B cell (primary cell): ENCODE measurements around the gene SLC41A3. TPM values are rescaled to one million over a fixed set of nuclear protein-coding genes. Genes with fewer than 3 reads are reported as not detected.

Source experiments
- ATAC-seq: fragments of 200-7000 bp; cut with Tn5 transposase; one replicate; pipeline ENCODE4 v1.10.0; 2021; ENCODE audit warnings: low read depth, mild to moderate bottlenecking, moderate number of reproducible peaks, moderate library complexity
- CTCF ChIA-PET: fragments of 350-600 bp; sonication (Branson Sonifier 250); formaldehyde crosslinking; loops from one replicate; lab custom pipeline; 2021; ENCODE audit warnings: antibody characterized with exemption, inconsistent platforms; lab: Charles Lee
- POLR2A ChIA-PET: fragments of 350-600 bp; sonication (Branson Sonifier 250); formaldehyde crosslinking; loops from one replicate; lab custom pipeline; 2021; ENCODE audit warnings: antibody characterized with exemption; lab: Charles Lee
- DNase-seq: peaks from one replicate; pipeline ENCODE4 v3.0.0; 2013
- H2AFZ ChIP-seq: 2 replicates; pipeline ENCODE4 v1.6.1; 2012; ENCODE audit warnings: mild to moderate bottlenecking, low read depth, low read length; ENCODE audit not compliant: insufficient read depth, poor library complexity, severe bottlenecking
- H3K27ac ChIP-seq, 2 donors: 1 replicate in 1 of 2; 2 replicates in 1 of 2; pipeline ENCODE4 v1.5.1; 2012 to 2013; ENCODE audit warnings: low read length in 2 of 2, mild to moderate bottlenecking in 2 of 2, moderate library complexity in 1 of 2
- H3K27me3 ChIP-seq, 4 experiments: fragments of 200-600 bp in 1 of 4; sonication (generic) in 1 of 4; replicated peaks in 1 of 4; 1 replicate in 2 of 4; 2 replicates in 2 of 4; pipeline versions ENCODE4 v1.6.1 to v1.7.0; 2013 to 2016; ENCODE audit warnings: low read length in 3 of 4, mild to moderate bottlenecking in 2 of 4, mixed read lengths in 1 of 4, moderate library complexity in 1 of 4; ENCODE audit not compliant: insufficient read depth in 4 of 4, control insufficient read depth in 3 of 4; ENCODE audit errors: control extremely low read depth in 1 of 4
- H3K36me3 ChIP-seq, 2 experiments: replicated peaks in 1 of 2; 1 replicate in 1 of 2; 2 replicates in 1 of 2; pipeline versions ENCODE4 v1.6.1 to v1.7.1; 2013; ENCODE audit warnings: low read length in 1 of 2; ENCODE audit not compliant: insufficient read depth in 2 of 2, control insufficient read depth in 1 of 2; ENCODE audit errors: control extremely low read depth in 1 of 2, extremely low read depth in 1 of 2
- H3K4me1 ChIP-seq, 2 donors: fragments of 200-600 bp in 1 of 2; sonication (generic) in 1 of 2; 1 replicate in 1 of 2; 2 replicates in 1 of 2; pipeline versions ENCODE4 v1.5.1 to v1.6.1; 2013 to 2017; ENCODE audit warnings: low read length in 2 of 2; ENCODE audit not compliant: control insufficient read depth in 2 of 2, insufficient read depth in 2 of 2
- H3K4me2 ChIP-seq: replicated peaks from 2 replicates; pipeline ENCODE3; 2012; ENCODE audit warnings: mild to moderate bottlenecking, low read depth, low read length; ENCODE audit not compliant: poor library complexity, severe bottlenecking
- H3K4me3 ChIP-seq, 5 experiments: fragments of 200-600 bp in 1 of 5; sonication (generic) in 1 of 5; 1 replicate in 3 of 5; 2 replicates in 2 of 5; pipeline versions ENCODE4 v1.5.1 to v1.7.0; 2011 to 2016; ENCODE audit warnings: low read length in 4 of 5, mild to moderate bottlenecking in 4 of 5, low read depth in 2 of 5, control low read depth in 1 of 5, moderate library complexity in 1 of 5; ENCODE audit not compliant: insufficient read depth in 1 of 5; ENCODE audit errors: control extremely low read depth in 1 of 5, extremely low read depth in 1 of 5
- H3K79me2 ChIP-seq: fragments of 200-600 bp; sonication (generic); one replicate; pipeline ENCODE4 v1.6.0; 2016; ENCODE audit warnings: low read length; ENCODE audit not compliant: control insufficient read depth, insufficient read depth
- H3K9ac ChIP-seq: fragments of 200-600 bp; sonication (generic); 2 replicates; pipeline ENCODE4 v1.6.1; 2017; ENCODE audit warnings: mild to moderate bottlenecking, low read length, moderate library complexity
- H3K9me3 ChIP-seq, 3 donors: one replicate each; pipeline versions ENCODE4 v1.6.1 to v1.7.1; 2013; ENCODE audit warnings: low read length in 2 of 3; ENCODE audit not compliant: control insufficient read depth in 2 of 3, insufficient read depth in 1 of 3; ENCODE audit errors: control extremely low read depth in 1 of 3
- H4K20me1 ChIP-seq: 2 replicates; pipeline ENCODE4 v1.6.0; 2012; ENCODE audit warnings: mild to moderate bottlenecking, low read length; ENCODE audit not compliant: insufficient read depth, control insufficient read depth, poor library complexity, severe bottlenecking
- H3K27ac Mint-ChIP-seq: one replicate; pipeline ENCODE4 v1.8.0; 2021; ENCODE audit warnings: mixed read lengths
- H3K27me3 Mint-ChIP-seq: one replicate; pipeline ENCODE4 v1.8.0; 2021; ENCODE audit warnings: mixed read lengths
- H3K4me1 Mint-ChIP-seq: one replicate; pipeline ENCODE4 v1.8.0; 2021; ENCODE audit warnings: mixed read lengths
- H3K4me3 Mint-ChIP-seq: one replicate; pipeline ENCODE4 v1.8.0; 2021; ENCODE audit warnings: mixed read lengths
- H3K9me3 Mint-ChIP-seq: one replicate; pipeline ENCODE4 v1.8.0; 2022; ENCODE audit warnings: mixed read lengths; ENCODE audit not compliant: insufficient read depth
- EZH2 ChIP-seq: IDR thresholded peaks from 2 replicates; pipeline ENCODE4 v1.6.1; 2012; ENCODE audit warnings: borderline replicate concordance, low read depth, mild to moderate bottlenecking, moderate library complexity, low read length; ENCODE audit not compliant: insufficient read depth, poor library complexity, severe bottlenecking
- WGBS: methylation state at CpG from one replicate; pipeline ENCODE4 v1.1.5; 2013; ENCODE audit warnings: missing lambda C conversion rate; ENCODE audit not compliant: insufficient coverage; 5-methylcytosine and 5-hydroxymethylcytosine counted together
- intact Hi-C: fragments of 100-400 bp; cut with micrococcal nuclease; formaldehyde crosslinking; loops from one replicate; pipeline ENCODE4 v1.10.0; 2022
- polyA plus RNA-seq: library from polyadenylated mRNA; depleted of rRNA; stranded (reverse); fragments of >200 nt; gene quantifications from 2 replicates; pipeline ENCODE4 v1.2.3, GENCODE V29; 2012
- total RNA-seq, 2 donors: library from RNA; stranded (reverse); fragments of 120-200 nt in 1 of 2; gene quantifications; 1 replicate in 1 of 2; 2 replicates in 1 of 2; pipeline versions ENCODE4 v1.2.3 to v1.2.4, GENCODE V29; 2013 to 2022
- TF ChIP-seq, protein P1 (sequence below): fragments of 200-600 bp; IDR thresholded peaks from one replicate; pipeline ENCODE4 v1.8.0; 2022; ENCODE audit warnings: antibody characterized with exemption, mild to moderate bottlenecking

Gene SLC41A3
- total and polyA plus RNA-seq, 2 donors (not counting 1 experiment from before 2014, with no cell fraction given), result 34.2 to 39.3 TPM

GRCh38 chr3:126102011-126102410, 18.1 kb upstream of the SLC41A3 start:
- no peaks in the 10 kb centered on the region for H3K27me3 ChIP-seq
- no peaks in the 10 kb centered on the region for H3K36me3 ChIP-seq
- intact Hi-C loops, result no loop called here
- H3K27ac ChIP-seq, result no peak overlapping the region
- peaks cover 0 to 15% (median under 1%) of the 10 kb centered on the region in 3 donors for H3K9me3 ChIP-seq
- H3K4me3 ChIP-seq, result no peak overlapping the region
- H3K9me3 Mint-ChIP-seq, result no peaks in the 10 kb centered on the region
- no peak overlapping the region for H3K4me2 ChIP-seq
- H3K27me3 Mint-ChIP-seq, result peaks cover 8% of the 10 kb centered on the region
- no peaks in the 10 kb centered on the region for H3K79me2 ChIP-seq
- DNase-seq (no peak), ATAC-seq (no peak)
- H3K9ac ChIP-seq, result no peak overlapping the region
- H4K20me1 ChIP-seq, result no peaks in the 10 kb centered on the region
- no peaks in the 10 kb centered on the region for H3K4me1 Mint-ChIP-seq
- no peaks in the 10 kb centered on the region for H3K4me1 ChIP-seq
- ChIA-PET CTCF (no interaction called here), POLR2A (no interaction called here)
- H2AFZ ChIP-seq, result no peak overlapping the region
- 89% methylated on average over 6 of the region's 8 CpGs for WGBS
- TF ChIP-seq EZH2, result no peak
- TF ChIP-seq, protein P1, sequence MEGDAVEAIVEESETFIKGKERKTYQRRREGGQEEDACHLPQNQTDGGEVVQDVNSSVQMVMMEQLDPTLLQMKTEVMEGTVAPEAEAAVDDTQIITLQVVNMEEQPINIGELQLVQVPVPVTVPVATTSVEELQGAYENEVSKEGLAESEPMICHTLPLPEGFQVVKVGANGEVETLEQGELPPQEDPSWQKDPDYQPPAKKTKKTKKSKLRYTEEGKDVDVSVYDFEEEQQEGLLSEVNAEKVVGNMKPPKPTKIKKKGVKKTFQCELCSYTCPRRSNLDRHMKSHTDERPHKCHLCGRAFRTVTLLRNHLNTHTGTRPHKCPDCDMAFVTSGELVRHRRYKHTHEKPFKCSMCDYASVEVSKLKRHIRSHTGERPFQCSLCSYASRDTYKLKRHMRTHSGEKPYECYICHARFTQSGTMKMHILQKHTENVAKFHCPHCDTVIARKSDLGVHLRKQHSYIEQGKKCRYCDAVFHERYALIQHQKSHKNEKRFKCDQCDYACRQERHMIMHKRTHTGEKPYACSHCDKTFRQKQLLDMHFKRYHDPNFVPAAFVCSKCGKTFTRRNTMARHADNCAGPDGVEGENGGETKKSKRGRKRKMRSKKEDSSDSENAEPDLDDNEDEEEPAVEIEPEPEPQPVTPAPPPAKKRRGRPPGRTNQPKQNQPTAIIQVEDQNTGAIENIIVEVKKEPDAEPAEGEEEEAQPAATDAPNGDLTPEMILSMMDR, result no peak
- H3K27ac Mint-ChIP-seq, result no peak overlapping the region
- no peak overlapping the region for H3K4me3 Mint-ChIP-seq

GRCh38 chr3:126101521-126101982, 17.6 kb upstream of the SLC41A3 start:
- Mint-ChIP-seq H3K27me3 (peaks cover 8% of the 10 kb centered on the region), H3K9me3 (no peaks in the 10 kb centered on the region), H3K27ac (no peak overlapping the region), H3K4me1 (no peaks in the 10 kb centered on the region), H3K4me3 (no peak overlapping the region)
- CTCF ChIA-PET, result no interaction called here
- ATAC-seq (no peak), DNase-seq (no peak)
- H4K20me1 ChIP-seq, result no peaks in the 10 kb centered on the region
- intact Hi-C loops, result no loop called here
- no peaks in the 10 kb centered on the region for H3K79me2 ChIP-seq
- no peak overlapping the region for H3K4me2 ChIP-seq
- no peak for TF ChIP-seq EZH2
- TF ChIP-seq, protein P1, result no peak
- no peaks in the 10 kb centered on the region for H3K36me3 ChIP-seq
- no peak overlapping the region for H3K4me3 ChIP-seq
- H3K27me3 ChIP-seq, result no peaks in the 10 kb centered on the region
- POLR2A ChIA-PET, result no interaction called here
- peaks cover 0 to 20% (median 5%) of the 10 kb centered on the region in 3 donors for H3K9me3 ChIP-seq
- H3K4me1 ChIP-seq, result no peaks in the 10 kb centered on the region
- 96% methylated on average over 10 of the region's 10 CpGs for WGBS
- no peak overlapping the region for H3K27ac ChIP-seq
- H3K9ac ChIP-seq, result no peak overlapping the region
- H2AFZ ChIP-seq, result no peak overlapping the region
